Measurements from ENCODE around the gene KCNH1.

KCNH1 gene

DNA sequence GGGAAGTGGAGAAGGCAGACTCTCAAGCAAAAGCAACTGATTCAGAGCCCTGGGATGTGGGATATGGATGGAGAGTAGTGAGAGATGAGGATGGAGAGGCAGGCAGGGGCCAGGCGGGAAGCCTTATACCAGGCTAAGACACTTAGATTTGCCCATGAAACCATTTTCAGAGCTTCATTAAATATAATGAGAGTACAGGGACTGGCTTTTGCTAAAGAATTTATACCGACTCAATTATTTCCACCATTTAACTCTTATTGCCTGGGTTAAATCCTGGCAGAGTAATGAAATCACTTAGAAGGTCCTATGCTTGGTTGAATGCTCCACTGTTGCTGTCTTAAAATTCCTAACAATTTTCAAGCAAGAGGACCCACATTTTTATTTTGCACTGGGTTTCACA is 311.7 kb downstream of the KCNH1 start:
- H3K27me3 Mint-ChIP-seq = peaks cover 5% of the 10 kb centered on the region
- H3K27ac Mint-ChIP-seq = no peak overlapping the region
- H3K4me3 Mint-ChIP-seq = no peak overlapping the region
- no peaks in the 10 kb centered on the region for H3K9me3 Mint-ChIP-seq
- ATAC-seq (ENCODE audit: low read depth) (no peak), DNase-seq (ENCODE audit: low spot score in 2 of 2) (no peak)
- no peaks in the 10 kb centered on the region for H3K36me3 Mint-ChIP-seq
- H3K4me1 Mint-ChIP-seq = peaks cover 9% of the 10 kb centered on the region

DNA sequence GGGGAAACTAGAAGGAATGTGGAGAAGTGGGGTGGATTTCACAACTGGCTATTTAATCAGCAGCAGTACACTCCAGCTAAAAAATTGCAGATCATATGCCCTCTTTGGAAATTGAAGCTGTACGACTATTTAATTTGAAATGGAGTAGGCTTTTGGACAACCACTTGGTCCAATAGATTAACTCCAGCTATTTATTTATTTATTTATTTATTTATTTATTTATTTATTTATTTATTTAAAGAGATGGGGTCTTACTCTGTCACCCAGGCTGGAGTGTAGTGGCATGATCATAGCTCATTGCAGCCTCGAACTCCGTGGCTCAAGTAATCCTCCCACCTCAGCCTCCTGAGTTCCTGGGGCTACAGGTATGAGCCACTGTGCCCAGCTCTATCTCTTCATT is 312.3 kb downstream of the KCNH1 start:
- DNase-seq (ENCODE audit: low spot score in 2 of 2) = no peak
- no peak overlapping the region for H3K27ac Mint-ChIP-seq

DNA sequence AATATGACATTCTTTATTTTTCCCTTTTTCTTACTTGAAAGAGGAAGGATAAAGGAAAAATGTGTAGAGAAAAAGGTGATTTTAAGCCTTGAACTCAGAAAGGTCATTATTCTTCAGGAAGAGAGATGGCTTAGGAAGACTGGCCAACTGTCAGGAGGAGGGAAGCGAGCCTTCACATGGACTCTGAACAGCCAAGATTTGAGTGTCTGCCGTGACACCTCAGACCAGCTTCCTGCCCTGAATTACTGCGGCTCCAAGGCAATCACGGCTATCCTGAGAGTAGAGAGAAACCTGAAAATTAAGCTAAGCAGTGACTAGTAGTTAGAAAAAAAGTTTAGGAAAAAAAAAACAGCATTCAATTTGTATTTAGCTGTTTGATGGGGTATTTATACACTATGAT is 314.7 kb downstream of the KCNH1 start:
- no peaks in the 10 kb centered on the region for H3K36me3 Mint-ChIP-seq
- DNase-seq (ENCODE audit: low spot score in 2 of 2) (no peak), ATAC-seq (ENCODE audit: low read depth) (no peak)
- H3K27me3 Mint-ChIP-seq = peaks cover 5% of the 10 kb centered on the region
- no peaks in the 10 kb centered on the region for H3K9me3 Mint-ChIP-seq
- H3K27ac Mint-ChIP-seq = no peak overlapping the region
- H3K4me1 Mint-ChIP-seq = peaks cover 19% of the 10 kb centered on the region
- no peak overlapping the region for H3K4me3 Mint-ChIP-seq

More for the DNA sequence above, 312.3 kb downstream of the KCNH1 start:
- Mint-ChIP-seq H3K36me3 (no peaks in the 10 kb centered on the region), H3K4me3 (no peak overlapping the region), H3K27me3 (peaks cover 5% of the 10 kb centered on the region), H3K9me3 (no peaks in the 10 kb centered on the region), H3K4me1 (peaks cover 10% of the 10 kb centered on the region)
- ATAC-seq (ENCODE audit: low read depth) = no peak

DNA sequence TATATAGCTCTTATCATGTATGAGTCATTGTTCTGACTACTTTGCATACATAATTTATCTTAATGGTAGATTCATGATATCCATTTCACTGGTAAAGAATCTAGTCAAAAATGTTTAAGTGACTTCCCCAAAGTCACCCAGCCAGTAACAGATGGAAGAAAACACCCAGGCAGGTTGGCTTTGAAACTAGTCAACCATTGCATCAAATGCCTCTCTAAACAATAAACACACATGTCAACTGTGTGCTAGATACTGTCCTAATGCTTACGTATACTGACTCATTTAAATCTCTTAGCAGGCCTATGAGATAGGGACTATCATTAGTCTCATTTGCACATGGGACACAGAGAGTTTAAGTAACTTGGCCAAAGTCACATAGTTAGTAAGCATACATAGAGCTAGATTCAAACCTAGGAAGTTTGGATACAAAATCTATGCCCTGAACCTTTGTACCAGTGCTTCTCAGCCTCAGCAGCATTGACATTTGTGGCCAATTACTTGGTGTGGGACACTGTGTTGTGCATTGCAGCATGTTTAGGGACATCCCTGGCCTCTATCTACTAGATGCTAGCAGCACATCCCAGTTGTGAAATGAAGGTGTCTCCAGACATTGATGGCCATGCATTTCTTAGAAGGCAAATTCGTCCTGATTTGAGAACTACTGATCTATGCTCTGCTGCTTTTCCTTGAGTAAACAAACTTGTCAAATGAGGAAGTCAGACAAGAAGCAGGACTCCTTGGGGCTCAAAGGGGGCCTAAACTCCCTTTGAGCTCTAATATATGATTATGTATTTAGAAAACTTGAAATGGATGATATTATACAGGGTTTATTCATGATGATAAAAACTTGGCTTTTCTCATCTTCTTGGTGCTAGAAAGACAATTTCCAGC is 316.3 kb downstream of the KCNH1 start:
- no peak overlapping the region for H3K4me3 Mint-ChIP-seq
- H3K36me3 Mint-ChIP-seq = no peaks in the 10 kb centered on the region
- peak overlapping the region; percentile 25 for H3K27ac Mint-ChIP-seq
- no peaks in the 10 kb centered on the region for H3K9me3 Mint-ChIP-seq
- peaks cover 19% of the 10 kb centered on the region for H3K4me1 Mint-ChIP-seq
- DNase-seq (ENCODE audit: low spot score in 2 of 2) (no peak), ATAC-seq (ENCODE audit: low read depth) (peak; percentile 66)
- peaks cover 5% of the 10 kb centered on the region for H3K27me3 Mint-ChIP-seq

DNA sequence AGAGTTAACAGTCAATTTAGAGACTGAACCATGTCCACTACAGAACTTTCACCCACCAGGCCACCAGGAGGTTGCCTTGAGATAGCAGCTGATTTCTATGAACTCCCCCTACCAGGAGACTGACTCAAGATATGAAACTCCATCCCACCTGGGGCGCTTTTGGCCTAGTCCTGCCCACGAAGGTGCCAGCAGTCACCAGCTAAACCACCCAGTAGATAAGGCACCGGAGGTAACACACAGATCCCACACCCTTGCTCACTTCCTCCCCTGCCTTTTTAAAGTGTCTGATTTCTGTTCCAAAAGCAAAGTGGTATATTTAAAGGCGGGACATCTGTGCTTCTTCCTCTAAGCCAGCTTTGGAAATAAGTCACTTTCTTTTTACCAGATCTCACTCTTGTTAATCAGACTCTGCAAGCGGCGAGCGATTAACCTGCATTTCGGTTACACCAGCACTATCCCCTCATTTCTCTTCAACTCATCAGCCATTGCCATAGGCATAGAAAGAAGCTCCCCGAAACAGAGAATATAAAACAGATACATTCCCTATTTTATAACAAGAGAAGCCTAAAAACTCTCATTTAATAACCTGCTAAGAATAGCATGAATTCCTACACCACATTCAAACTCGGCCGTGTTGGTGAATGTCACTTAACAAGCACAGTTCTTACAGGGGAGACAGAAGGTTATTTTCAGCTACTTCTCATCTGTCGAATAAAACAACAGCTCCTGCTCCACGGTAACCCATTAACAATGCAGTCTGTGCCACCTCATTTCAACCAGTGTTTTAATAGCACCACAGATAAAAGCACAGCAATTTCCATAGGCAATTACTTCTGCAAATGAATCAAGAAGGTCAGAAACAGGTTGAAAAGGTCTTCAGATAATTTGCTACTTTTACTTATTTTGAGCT is 318.1 kb downstream of the KCNH1 start:
- ATAC-seq (ENCODE audit: low read depth) (no peak), DNase-seq (ENCODE audit: low spot score in 2 of 2) (no peak)
- Mint-ChIP-seq H3K27ac (no peak overlapping the region), H3K27me3 (no peaks in the 10 kb centered on the region), H3K4me3 (no peak overlapping the region), H3K36me3 (no peaks in the 10 kb centered on the region), H3K9me3 (no peaks in the 10 kb centered on the region), H3K4me1 (peaks cover 19% of the 10 kb centered on the region)

DNA sequence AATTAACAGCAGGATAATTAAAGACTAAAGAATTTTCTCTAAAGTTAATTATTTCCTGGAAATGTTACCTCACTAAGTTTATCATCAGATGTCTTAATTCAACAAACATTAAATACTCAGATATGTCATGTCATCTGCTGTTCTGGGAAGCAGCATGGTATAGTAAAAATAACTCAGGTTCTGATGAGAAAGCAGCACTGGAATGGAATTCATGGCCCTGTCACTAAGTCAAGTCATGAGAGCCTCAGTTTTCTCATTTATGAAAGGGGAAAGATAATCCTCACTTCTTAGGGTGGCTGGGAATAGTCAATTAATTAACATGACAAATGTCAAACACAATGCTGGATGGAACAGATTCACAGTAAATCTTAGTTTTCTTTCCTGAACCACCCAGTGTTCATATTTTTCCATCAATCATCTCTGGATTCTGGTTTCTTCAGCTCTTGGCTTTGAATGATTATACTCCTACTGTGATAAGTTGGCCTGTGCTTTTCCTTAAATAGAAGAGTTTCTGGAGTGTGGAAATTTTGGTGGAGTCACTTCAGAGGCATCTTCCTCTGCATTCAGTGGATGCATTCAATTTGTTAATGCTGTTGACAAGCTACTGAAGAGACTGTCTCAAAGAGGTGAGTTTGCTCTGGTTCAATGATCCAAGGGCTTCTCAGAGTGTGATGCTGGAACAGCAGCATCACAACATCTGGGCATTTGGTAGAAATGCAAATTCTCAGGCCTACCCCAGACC is 319.4 kb downstream of the KCNH1 start:
- Mint-ChIP-seq H3K27me3 (no peaks in the 10 kb centered on the region), H3K36me3 (no peaks in the 10 kb centered on the region)
- no peak for DNase-seq (ENCODE audit: low spot score in 2 of 2)

DNA sequence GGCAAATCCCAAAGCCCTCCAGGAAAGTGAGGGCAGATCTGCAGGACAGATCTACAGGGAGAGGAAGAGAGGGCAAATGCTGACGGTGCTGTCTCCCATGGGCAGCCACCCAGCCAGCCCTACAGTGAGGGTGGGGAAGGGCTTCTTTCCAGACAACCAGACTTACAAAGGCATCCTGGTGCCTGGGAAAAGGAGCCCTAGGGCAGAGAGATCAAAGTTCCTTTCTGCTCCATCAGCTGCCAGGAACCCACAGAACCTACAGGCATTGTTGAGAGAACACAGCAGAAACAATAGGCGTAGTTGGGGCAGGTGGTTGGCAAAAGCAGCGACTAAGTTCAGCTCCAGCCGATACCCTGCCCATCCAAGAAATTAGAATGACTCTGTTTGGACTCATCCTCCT is 332.4 kb downstream of the KCNH1 start:
- DNase-seq (ENCODE audit: low spot score in 2 of 2) (no peak), ATAC-seq (ENCODE audit: low read depth) (no peak)
- H3K36me3 Mint-ChIP-seq = no peaks in the 10 kb centered on the region
- H3K27ac Mint-ChIP-seq = no peak overlapping the region
- H3K4me3 Mint-ChIP-seq = no peak overlapping the region
- no peaks in the 10 kb centered on the region for H3K4me1 Mint-ChIP-seq
- no peaks in the 10 kb centered on the region for H3K9me3 Mint-ChIP-seq
- peaks cover 7% of the 10 kb centered on the region for H3K27me3 Mint-ChIP-seq

More for the DNA sequence above, 319.4 kb downstream of the KCNH1 start:
- H3K27ac Mint-ChIP-seq = no peak overlapping the region
- no peak overlapping the region for H3K4me3 Mint-ChIP-seq
- no peaks in the 10 kb centered on the region for H3K9me3 Mint-ChIP-seq
- ATAC-seq (ENCODE audit: low read depth) = no peak
- H3K4me1 Mint-ChIP-seq = peaks cover 19% of the 10 kb centered on the region

DNA sequence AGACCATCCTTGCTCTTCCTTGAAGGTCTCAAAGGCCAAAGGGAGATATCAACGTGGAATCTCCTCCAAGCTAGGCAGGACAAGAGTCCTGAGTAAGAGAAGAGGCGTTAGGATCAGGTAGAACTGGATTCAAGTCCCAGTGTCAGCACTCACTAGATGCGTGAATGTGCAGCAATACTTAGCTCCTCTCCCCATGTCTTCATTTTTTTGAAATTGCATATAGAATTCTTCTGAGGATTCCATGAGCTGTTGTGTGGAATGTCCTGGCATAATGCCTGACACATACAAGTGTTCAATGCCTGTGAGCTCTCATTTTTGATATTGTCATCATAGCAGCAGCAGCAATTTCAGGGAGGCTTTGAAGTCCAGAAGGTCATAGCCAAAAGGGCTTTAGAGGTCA is 333.2 kb downstream of the KCNH1 start:
- no peaks in the 10 kb centered on the region for H3K36me3 Mint-ChIP-seq
- H3K4me1 Mint-ChIP-seq = no peaks in the 10 kb centered on the region
- DNase-seq (ENCODE audit: low spot score in 2 of 2) (no peak), ATAC-seq (ENCODE audit: low read depth) (no peak)
- peaks cover 8% of the 10 kb centered on the region for H3K27me3 Mint-ChIP-seq
- no peak overlapping the region for H3K4me3 Mint-ChIP-seq
- H3K27ac Mint-ChIP-seq = no peak overlapping the region
- H3K9me3 Mint-ChIP-seq = no peaks in the 10 kb centered on the region

DNA sequence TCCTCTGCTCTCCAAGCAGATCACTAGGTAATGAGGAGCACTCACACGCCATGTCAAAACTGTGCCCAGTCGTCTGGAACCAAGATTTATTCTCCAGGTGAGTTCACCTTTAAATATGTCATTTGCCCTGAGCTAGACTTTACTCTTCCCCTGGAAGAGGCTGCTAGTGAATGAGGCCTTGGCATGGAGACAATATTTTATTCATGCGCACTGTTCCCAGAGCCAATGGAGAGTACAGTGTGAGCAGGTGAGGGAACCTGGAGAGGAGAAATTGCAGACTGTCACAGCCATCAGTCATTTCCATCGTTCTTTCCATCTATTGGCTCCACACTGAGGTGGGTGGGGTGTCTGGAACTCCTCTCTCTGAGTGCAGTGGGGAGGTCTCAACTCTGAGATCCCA is 333.6 kb downstream of the KCNH1 start:
- no peak for DNase-seq (ENCODE audit: low spot score in 2 of 2)

DNA sequence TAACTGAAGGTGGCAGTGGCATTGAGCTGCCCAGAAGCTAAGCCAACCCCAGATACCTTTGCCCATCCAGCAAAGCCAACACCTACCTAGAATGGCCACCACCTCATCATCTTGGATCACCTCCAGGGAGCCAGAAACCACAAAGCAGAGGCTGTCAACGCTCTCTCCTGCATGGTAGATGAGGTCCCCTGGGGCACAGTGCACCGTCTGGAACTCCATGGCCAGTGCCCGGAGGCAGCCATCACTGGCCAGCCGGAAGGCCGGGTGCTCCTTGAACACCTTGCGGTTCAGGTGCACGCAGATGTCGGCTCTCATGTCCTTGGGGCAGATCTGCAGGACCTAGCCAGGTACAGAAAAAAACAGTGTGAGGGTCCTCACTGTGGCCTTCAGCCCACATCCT is 336.5 kb downstream of the KCNH1 start:
- no peak for DNase-seq (ENCODE audit: low spot score in 2 of 2)
- Mint-ChIP-seq H3K27me3 (peaks cover 6% of the 10 kb centered on the region), H3K4me1 (no peaks in the 10 kb centered on the region), H3K36me3 (no peaks in the 10 kb centered on the region), H3K4me3 (no peak overlapping the region), H3K27ac (no peak overlapping the region), H3K9me3 (no peaks in the 10 kb centered on the region)
- no peak for ATAC-seq (ENCODE audit: low read depth)

More for the DNA sequence above, 333.6 kb downstream of the KCNH1 start:
- no peaks in the 10 kb centered on the region for H3K36me3 Mint-ChIP-seq
- H3K4me1 Mint-ChIP-seq = no peaks in the 10 kb centered on the region
- H3K27ac Mint-ChIP-seq = no peak overlapping the region
- H3K4me3 Mint-ChIP-seq = no peak overlapping the region
- ATAC-seq (ENCODE audit: low read depth) = no peak
- H3K9me3 Mint-ChIP-seq = no peaks in the 10 kb centered on the region
- H3K27me3 Mint-ChIP-seq = peaks cover 8% of the 10 kb centered on the region

DNA sequence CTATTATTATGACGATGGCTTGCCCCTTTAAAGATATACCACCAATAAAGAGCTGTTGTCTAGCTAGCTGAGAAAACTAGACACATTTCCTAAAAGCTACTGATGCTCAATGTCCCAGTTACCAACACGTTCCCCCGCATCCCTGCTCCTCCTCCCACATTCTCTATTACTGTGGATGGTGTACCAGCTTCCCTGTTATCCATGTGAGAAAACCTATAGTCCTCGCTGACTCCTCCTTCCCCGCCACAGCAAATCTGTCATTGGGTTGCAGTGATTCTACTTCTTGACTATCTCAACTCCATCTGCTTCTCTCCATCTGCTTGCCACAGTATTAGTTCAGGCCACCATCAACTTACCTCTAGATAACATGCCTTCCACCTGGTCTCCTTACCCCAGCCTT is 337.5 kb downstream of the KCNH1 start:
- H3K4me1 Mint-ChIP-seq = no peaks in the 10 kb centered on the region
- H3K27me3 Mint-ChIP-seq = peaks cover 10% of the 10 kb centered on the region
- no peaks in the 10 kb centered on the region for H3K9me3 Mint-ChIP-seq
- ATAC-seq (ENCODE audit: low read depth) = no peak
- H3K36me3 Mint-ChIP-seq = no peaks in the 10 kb centered on the region
- no peak overlapping the region for H3K27ac Mint-ChIP-seq
- no peak for DNase-seq (ENCODE audit: low spot score in 2 of 2)
- no peak overlapping the region for H3K4me3 Mint-ChIP-seq

DNA sequence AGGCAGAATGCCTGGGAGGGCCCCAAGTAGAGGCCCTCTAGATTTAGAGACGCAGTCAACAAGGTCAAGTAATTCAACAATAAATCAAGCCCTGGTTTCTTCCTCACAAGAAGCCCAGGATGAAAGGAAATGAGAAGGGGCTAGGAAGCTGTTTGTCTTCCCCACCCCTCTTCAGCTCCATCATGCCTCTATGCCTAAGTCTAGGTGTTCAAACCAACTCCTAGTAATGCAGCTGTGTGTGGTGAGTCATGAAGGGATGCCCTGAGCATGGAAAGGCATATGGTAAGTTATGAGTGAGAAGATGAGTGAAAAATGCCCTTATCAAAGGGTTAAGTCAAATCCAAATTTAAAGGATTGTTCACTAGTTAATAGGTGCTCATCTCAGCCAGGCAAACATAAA is 339.5 kb downstream of the KCNH1 start:
- no peaks in the 10 kb centered on the region for H3K36me3 Mint-ChIP-seq
- no peak for DNase-seq (ENCODE audit: low spot score in 2 of 2)
- H3K27ac Mint-ChIP-seq = no peak overlapping the region
- H3K9me3 Mint-ChIP-seq = no peaks in the 10 kb centered on the region
- peaks cover 18% of the 10 kb centered on the region for H3K27me3 Mint-ChIP-seq
- H3K4me3 Mint-ChIP-seq = no peak overlapping the region
- no peak for ATAC-seq (ENCODE audit: low read depth)
- no peaks in the 10 kb centered on the region for H3K4me1 Mint-ChIP-seq

DNA sequence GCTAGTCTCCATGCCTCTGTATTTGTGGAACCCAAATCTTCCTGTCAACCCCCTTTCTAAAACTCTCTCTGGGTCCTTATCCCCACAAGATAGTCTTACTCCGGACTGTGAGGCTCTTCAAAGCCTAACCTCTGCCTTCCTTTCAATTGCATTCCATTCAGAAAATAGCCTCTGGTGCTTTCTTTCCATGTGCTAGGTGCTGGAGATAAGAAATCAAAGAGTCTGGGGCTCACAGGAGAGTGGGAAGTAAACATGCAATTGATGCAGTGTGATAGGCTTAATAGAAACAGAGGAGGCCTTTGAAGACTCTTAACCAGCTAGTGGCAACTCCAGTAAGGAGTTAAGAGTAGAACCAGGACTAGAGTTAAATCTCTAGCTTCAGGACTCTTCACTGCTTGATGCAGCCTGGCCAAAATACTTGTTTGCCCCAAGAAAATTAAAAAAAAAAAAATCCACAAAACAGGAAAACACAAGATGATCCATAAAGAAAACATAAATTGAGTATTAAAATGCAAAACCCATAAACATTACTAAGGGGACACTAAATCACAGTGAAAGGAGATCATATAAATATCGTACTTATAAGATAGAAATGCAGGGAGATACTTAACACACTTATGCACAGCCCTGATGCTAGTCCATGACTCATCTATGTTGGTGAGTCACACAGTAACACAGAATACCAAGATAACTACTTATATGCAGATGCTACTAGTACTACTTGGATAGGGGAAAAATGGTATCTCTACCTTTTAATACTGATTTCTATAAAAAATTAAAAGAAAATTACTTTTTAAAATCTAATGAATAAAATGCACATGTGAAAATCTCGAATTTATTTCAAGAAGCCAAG is 341.5 kb downstream of the KCNH1 start:
- H3K4me3 Mint-ChIP-seq = no peak overlapping the region
- no peak for DNase-seq (ENCODE audit: low spot score in 2 of 2)
- H3K36me3 Mint-ChIP-seq = no peaks in the 10 kb centered on the region
- no peaks in the 10 kb centered on the region for H3K9me3 Mint-ChIP-seq
- no peaks in the 10 kb centered on the region for H3K4me1 Mint-ChIP-seq
- ATAC-seq (ENCODE audit: low read depth) = no peak
- H3K27me3 Mint-ChIP-seq = peaks cover 18% of the 10 kb centered on the region
- no peak overlapping the region for H3K27ac Mint-ChIP-seq
